ENCODE results near the gene PDZD4.
A peak's percentile ranks its signal among the peaks of the same experiment; 100 is the strongest.

PDZD4 gene

GRCh38 chrX:153770601-153771414 lies 59.5 kb downstream of the PDZD4 start:
- no peak for DNase-seq

DNA sequence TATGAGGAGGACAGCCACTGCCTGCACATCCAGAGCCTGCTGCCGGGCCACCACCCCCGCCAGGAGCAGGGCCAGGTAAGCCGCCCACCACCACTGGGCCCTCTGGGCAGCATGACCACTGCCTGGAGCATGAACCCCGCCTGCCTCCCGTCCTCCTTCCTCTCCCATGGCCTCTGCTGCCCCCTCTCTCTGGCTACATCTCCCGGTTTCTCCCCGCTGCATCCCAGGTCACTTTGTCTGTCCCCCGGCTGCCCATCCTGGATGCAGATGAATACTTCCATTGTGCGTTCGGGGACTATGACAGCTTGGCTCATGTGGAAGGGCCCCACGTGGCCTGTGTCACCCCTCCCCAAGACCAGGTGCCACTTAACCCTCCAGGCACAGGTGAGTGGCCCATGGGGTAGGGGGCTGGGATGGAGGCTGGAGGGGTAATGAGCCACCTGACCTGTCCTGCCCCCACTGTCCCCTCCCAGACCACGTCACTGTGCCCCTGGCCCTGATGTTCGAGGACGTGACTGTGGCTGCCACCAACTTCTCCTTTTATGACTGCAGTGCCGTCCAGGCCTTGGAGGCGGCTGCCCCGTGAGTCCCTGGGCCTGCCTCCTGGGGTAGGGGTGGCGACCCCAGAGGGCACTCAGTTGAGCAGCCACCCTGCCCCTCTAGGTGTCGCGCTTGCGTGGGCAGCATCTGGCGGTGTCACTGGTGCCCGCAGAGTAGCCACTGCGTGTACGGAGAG lies 60.3 kb downstream of the PDZD4 start:
- DNase-seq: no peak

DNA sequence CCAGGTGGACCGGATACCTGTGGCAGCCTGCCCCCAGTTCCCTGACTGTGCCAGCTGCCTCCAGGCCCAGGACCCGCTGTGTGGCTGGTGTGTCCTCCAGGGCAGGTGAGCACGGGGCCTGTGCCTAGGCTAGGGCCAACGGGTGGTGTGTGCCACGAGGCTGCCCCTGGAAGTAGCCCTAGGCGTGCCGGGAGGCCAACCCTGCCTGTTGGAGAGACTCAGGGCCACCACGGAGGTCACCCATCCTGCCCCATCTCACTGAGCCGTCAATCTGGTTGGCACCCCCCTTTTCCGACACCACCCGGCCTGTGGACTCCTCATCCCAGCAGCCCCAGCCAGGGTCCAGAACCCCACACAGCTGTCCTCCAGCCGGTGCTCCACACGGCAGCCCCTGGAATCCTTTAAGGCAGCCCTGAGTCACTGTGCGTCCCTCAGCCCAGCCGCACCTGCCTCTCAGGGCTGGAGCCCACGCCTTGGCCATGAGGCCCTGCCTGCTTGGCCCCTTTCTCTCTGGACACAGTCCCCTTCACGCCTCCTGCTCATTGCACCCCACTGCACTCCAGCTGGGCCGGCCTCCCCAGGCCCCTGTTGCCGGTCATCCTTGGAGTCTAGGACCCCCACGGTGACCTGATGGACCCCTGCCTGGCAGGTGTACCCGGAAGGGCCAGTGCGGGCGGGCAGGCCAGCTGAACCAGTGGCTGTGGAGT lies 61.0 kb downstream of the PDZD4 start:
- DNase-seq: no peak

- no peak for DNase-seq
These were observed 61.8 kb downstream of the PDZD4 start for GRCh38 chrX:153768311-153769157.

- no peak for DNase-seq
These were observed 62.7 kb downstream of the PDZD4 start for GRCh38 chrX:153767674-153768055.

GRCh38 chrX:153766871-153767673 lies 63.3 kb downstream of the PDZD4 start:
- DNase-seq: no peak

- DNase-seq: no peak
These were observed 64.1 kb downstream of the PDZD4 start for GRCh38 chrX:153766098-153766817.

DNA sequence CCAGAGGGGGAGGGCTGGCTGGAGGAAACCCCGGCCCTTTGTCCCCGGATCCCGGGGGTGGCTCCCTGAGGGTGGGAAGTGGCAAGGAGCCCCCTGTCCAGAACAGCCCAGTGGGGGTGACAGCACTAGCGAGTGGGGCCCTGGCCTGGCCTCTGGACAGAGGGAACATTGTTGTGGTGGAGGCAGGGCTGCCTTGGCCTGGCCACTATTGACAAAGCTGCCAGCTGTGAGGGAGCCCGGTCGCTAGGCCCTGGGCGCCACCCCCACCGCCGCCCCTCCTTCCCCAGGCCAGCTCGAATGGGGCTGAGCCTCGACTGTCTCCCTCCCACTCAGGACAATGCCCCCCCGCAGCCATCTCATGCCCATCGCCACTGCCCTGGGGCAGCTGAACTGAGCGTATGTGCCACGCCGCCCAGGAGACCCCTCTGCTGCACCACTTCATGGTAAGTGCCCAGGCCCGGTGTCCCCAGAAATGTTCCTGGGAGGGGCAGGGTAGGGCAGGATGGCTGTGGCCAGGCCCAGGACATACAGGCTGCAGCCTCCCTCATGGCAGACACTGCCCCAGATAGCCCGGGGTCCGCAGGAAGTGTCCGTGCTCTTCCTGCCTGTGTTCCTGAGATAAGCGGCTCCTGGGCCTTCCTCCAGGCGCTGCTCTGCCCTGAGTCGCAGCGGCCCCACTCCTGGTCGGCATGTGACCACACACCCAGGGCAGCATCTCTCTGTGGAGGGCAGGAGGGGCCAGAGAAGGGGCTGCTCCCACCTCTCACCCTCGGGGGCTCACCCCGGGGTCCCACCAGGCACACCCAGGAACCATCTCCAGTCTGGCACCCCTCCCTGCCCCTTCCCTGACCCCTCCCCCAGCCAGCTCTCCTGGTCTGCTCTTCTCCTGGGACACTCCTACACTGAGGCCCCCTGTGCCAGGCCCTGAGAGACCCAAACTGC lies 64.9 kb downstream of the PDZD4 start:
- no peak for DNase-seq

GRCh38 chrX:153764786-153765137 lies 65.6 kb downstream of the PDZD4 start:
- no peak for DNase-seq

DNA sequence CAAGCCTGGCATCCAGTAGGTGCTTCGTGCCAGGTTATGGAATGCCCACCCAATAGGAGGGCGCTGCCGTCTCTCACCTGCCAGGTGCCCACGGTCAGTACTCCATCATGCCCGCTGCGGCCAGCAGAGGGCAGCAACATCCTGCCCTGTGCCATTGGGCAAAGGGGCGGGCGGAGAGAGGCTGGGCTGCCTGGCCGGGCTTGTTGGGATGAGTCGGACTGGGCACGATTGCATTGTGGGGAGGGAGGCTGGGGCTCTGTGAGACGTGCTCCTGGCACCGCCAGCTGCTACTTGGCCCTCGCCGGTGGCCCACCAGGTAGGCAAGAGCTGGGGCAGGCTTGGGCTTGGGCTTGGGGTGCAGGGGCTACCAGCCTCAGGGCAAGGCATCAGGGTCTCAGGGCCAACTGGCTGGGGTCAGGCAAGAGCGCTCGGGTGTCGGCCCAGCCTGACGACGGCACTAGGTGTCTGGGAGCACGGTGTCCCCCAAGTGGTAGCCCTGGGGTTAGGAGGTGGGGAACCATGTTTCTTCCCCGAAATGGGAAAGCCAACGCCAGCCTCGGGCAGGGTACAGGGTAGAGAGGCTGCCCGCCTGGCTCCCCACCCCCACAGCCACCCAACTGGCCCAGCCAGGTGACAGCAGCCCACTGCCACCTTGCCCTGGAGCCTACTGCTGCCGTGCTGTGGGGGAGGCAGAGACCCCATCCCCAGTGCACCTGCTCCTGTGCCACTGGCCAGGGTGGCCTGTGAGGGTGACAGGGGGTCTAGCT lies 66.2 kb downstream of the PDZD4 start, which contains the start of gene PLXNB3:
Gene PLXNB3, plus strand, starts transcription at position 261 of the 767 bp plus-strand sequence. CDS start 1,287 bp downstream, outside the sequence.
- peak; percentile 53 to 54 for DNase-seq

GRCh38 chrX:153763298-153763932 lies 66.9 kb downstream of the PDZD4 start:
- DNase-seq: no peak

GRCh38 chrX:153762626-153763173 lies 67.6 kb downstream of the PDZD4 start:
- no peak for DNase-seq

- no peak for DNase-seq
These were observed 68.5 kb downstream of the PDZD4 start for GRCh38 chrX:153761863-153762262.

GRCh38 chrX:153755136-153755535 lies 75.2 kb downstream of the PDZD4 start:
- DNase-seq: no peak

Data from NCI-H1930 (cell line).